GM12878 (cell line): ENCODE measurements around the gene SIX3. TPM values are rescaled to one million over a fixed set of nuclear protein-coding genes. Genes with fewer than 3 reads are reported as not detected.

Experiments used
- ATAC-seq: fragments of 200-7000 bp; cut with Tn5 transposase; 3 replicates; pipeline ENCODE4 v1.9.1; 2020; ENCODE audit warnings: mild to moderate bottlenecking, moderate library complexity
- BruUV-seq: library from RNA; stranded (reverse); fragments of 400-500 nt; replicated peaks from 2 replicates; lab custom pipeline; 2021; lab: Mats Ljungman, UMichigan
- CTCF ChIA-PET: fragments of 300-600 bp; sonication (Branson Sonifier 250); formaldehyde crosslinking; extraction: SDS; loops from one replicate; lab custom pipeline; 2021; ENCODE audit warnings: inconsistent platforms; lab: Yijun Ruan, JAX
- POLR2A ChIA-PET: fragments of 350-600 bp; formaldehyde crosslinking; extraction: SDS; loops from one replicate; lab custom pipeline; 2021; ENCODE audit warnings: inconsistent platforms; lab: Charles Lee
- RAD21 ChIA-PET: fragments of 300-600 bp; sonication (Branson Sonifier 250); formaldehyde crosslinking; loops from one replicate; lab custom pipeline; 2023; ENCODE audit warnings: antibody characterized with exemption; ENCODE audit not compliant: unreplicated experiment; lab: Charles Lee
- SMC1A ChIA-PET: fragments of 300-600 bp; sonication (Branson Sonifier 250); formaldehyde crosslinking; loops from one replicate; lab custom pipeline; 2023; ENCODE audit not compliant: unreplicated experiment, uncharacterized antibody; lab: Charles Lee
- DNase-seq: peaks from one replicate; pipeline ENCODE4 v3.0.0-alpha.2; 2011; ENCODE audit warnings: low read depth, low spot score
- FAIRE-seq: peaks from 3 replicates; lab custom pipeline; 2011; peaks lifted over from hg19 to GRCh38; lab: Jason Lieb, UNC
- H2AFZ ChIP-seq: 2 replicates; pipeline ENCODE4 v1.6.0; 2011; ENCODE audit warnings: low read depth, low read length, control low read depth; ENCODE audit not compliant: control insufficient read depth
- H3K27ac ChIP-seq: 2 replicates; pipeline ENCODE4 v1.5.1; 2011; ENCODE audit warnings: control low read depth; ENCODE audit not compliant: control insufficient read depth, insufficient read depth
- H3K27me3 ChIP-seq, 2 experiments: replicated peaks in 1 of 2; 2 replicates each; pipeline versions ENCODE4 v1.6.0 to v1.6.1; 2011; ENCODE audit warnings: low read length in 1 of 2; ENCODE audit not compliant: control insufficient read depth in 2 of 2, insufficient read depth in 2 of 2
- H3K36me3 ChIP-seq, 2 experiments: 2 replicates each; pipeline ENCODE4 v1.5.1; 2011; ENCODE audit warnings: low read length in 1 of 2; ENCODE audit not compliant: control insufficient read depth in 2 of 2, insufficient read depth in 2 of 2
- H3K4me1 ChIP-seq: 2 replicates; pipeline ENCODE4 v1.6.1; 2011; ENCODE audit warnings: mild to moderate bottlenecking, low read length, moderate library complexity, mixed read lengths; ENCODE audit not compliant: control insufficient read depth, insufficient read depth
- H3K4me2 ChIP-seq: 2 replicates; pipeline ENCODE4 v1.6.0; 2011; ENCODE audit warnings: control low read depth; ENCODE audit not compliant: control insufficient read depth, insufficient read depth
- H3K4me3 ChIP-seq: fragments of 200-600 bp; sonication (generic); 2 replicates; pipeline ENCODE4 v1.5.1; 2016
- H3K79me2 ChIP-seq: 2 replicates; pipeline ENCODE4 v1.6.0; 2011; ENCODE audit warnings: low read length; ENCODE audit not compliant: control insufficient read depth, insufficient read depth
- H3K9ac ChIP-seq: 2 replicates; pipeline ENCODE4 v1.8.0; 2011; ENCODE audit warnings: low read length, control low read depth, mixed read lengths; ENCODE audit not compliant: control insufficient read depth, insufficient read depth
- H3K9me3 ChIP-seq: replicated peaks from 3 replicates; pipeline ENCODE4 v1.5.1; 2011; ENCODE audit warnings: mild to moderate bottlenecking, low read length; ENCODE audit not compliant: control insufficient read depth, insufficient read depth
- H4K20me1 ChIP-seq: 2 replicates; pipeline ENCODE4 v1.6.0; 2011; ENCODE audit not compliant: control insufficient read depth, insufficient read depth
- CUX1 ChIP-seq: IDR thresholded peaks from 2 replicates; pipeline ENCODE4 v1.6.1; 2012; ENCODE audit warnings: improper control_type of control experiment, low read depth, low read length; ENCODE audit not compliant: insufficient replicate concordance
- HDAC2 ChIP-seq: fragments of 200-600 bp; sonication (generic); IDR thresholded peaks from 2 replicates; pipeline ENCODE4 v1.6.1; 2017
- HSF1 ChIP-seq: fragments of 150-350 bp; IDR thresholded peaks from 2 replicates; pipeline ENCODE4 v1.6.1; 2014; ENCODE audit warnings: mild to moderate bottlenecking, low read depth, low read length
- MLLT1 ChIP-seq: fragments of 450-650 bp; IDR thresholded peaks from 2 replicates; pipeline ENCODE4 v1.6.1; 2016; ENCODE audit warnings: mild to moderate bottlenecking
- NKRF ChIP-seq: fragments of 450-650 bp; conservative IDR thresholded peaks from 2 replicates; pipeline ENCODE4 v1.6.1; 2017; ENCODE audit warnings: mild to moderate bottlenecking, moderate library complexity
- SIX5 ChIP-seq: IDR thresholded peaks from 2 replicates; pipeline ENCODE4 v1.6.1; 2011; ENCODE audit warnings: mild to moderate bottlenecking, low read depth, low read length, moderate library complexity; ENCODE audit not compliant: severe bottlenecking
- YY1 ChIP-seq: IDR thresholded peaks from 2 replicates; pipeline ENCODE4 v1.6.1; 2011; ENCODE audit warnings: low read depth, mild to moderate bottlenecking, low read length
- ZNF687 ChIP-seq: fragments of 450-650 bp; IDR thresholded peaks from 2 replicates; pipeline ENCODE4 v1.6.1; 2017; ENCODE audit warnings: mild to moderate bottlenecking, moderate library complexity
- WGBS: methylation state at CpG from one replicate; pipeline ENCODE4 v1.1.6; 2016; ENCODE audit warnings: low lambda C conversion rate; ENCODE audit not compliant: insufficient replicate concordance, insufficient coverage; ENCODE audit errors: missing lambda C conversion rate; 5-methylcytosine and 5-hydroxymethylcytosine counted together
- in situ Hi-C: fragments of 300-500 bp; cut with MboI; formaldehyde crosslinking; loops from 9 replicates; pipeline ENCODE4 v1.14.3; 2018; ENCODE audit warnings: mixed read lengths
- intact Hi-C: fragments of 100-400 bp; cut with micrococcal nuclease; formaldehyde crosslinking; loops from one replicate; pipeline ENCODE4 v1.14.2; 2022; ENCODE audit not compliant: unreplicated experiment
- polyA plus RNA-seq, 11 experiments: library from polyadenylated mRNA; depleted of rRNA in 4 of 11; unstranded in 6 of 11; stranded (reverse) in 5 of 11; fragments of >200 nt; fragmentation: Nextera tagmentation in 4 of 11; fragmentation: Illumina TruSeq in 1 of 11; extraction: Ambion mirVana in 4 of 11; extraction: Trizol in 1 of 11; gene quantifications; 1 replicate in 1 of 11; 2 replicates in 10 of 11; pipeline versions ENCODE4 v1.2.1 to v1.2.3, GENCODE V29; 2011 to 2016; ENCODE audit warnings: inconsistent platforms in 2 of 11, missing spikeins in 2 of 11, low read depth in 1 of 11
- total RNA-seq, 4 experiments: library from RNA; depleted of rRNA in 3 of 4; stranded (reverse); fragments of >200 nt in 3 of 4; fragmentation: Illumina TruSeq in 1 of 4; extraction: Trizol in 1 of 4; gene quantifications; 2 replicates each; pipeline versions ENCODE4 v1.2.1 to v1.2.3, GENCODE V29; 2013 to 2021

The SIX3 gene
- total and polyA plus RNA-seq, 10 of the 15 experiments (the other 5 are each of a cell fraction or from before 2014, with no cell fraction given), result 0.05 to 0.42 (median 0.13) TPM; not detected in 4

GRCh38 chr2:44931198-44931780 lies 10.2 kb upstream of the SIX3 start:
- intact Hi-C loops, result no loop called here
- in situ Hi-C loops, result no loop called here
- CTCF ChIA-PET, result no interaction called here
- WGBS, result 69% methylated on average over 10 of the region's 10 CpGs
- SMC1A ChIA-PET, result interaction anchor here (0.7 kb wide), 1 partner anchor 221 kb away, joined by 3 read pairs; no protein-coding TSS in a partner anchor
- Histone ChIP-seq H3K4me3 (no peak overlapping the region), H3K9ac (no peak overlapping the region), H3K9me3 (no peaks in the 10 kb centered on the region; the same call in 2 of the 3 replicates), H3K4me2 (no peak overlapping the region), H2AFZ (no peak overlapping the region), H3K4me1 (peaks cover 5% of the 10 kb centered on the region; the same call in 1 of the 2 replicates), H3K79me2 (no peaks in the 10 kb centered on the region), H4K20me1 (no peaks in the 10 kb centered on the region), H3K36me3 (no peaks in the 10 kb centered on the region), H3K27me3 (peaks cover 22 to 28% of the 10 kb centered on the region in 2 experiments), H3K27ac (no peak overlapping the region)
- no TSS peak for BruUV-seq
- FAIRE-seq (no peak), DNase-seq (no peak), ATAC-seq (no peak)
- RAD21 ChIA-PET, result no interaction called here
- POLR2A ChIA-PET, result no interaction called here
- TF ChIP-seq ZNF687 (no peak), SIX5 (no peak), CUX1 (no peak), NKRF (no peak), MLLT1 (no peak), HSF1 (no peak), YY1 (no peak), HDAC2 (no peak)
